ENCODE results near the gene DNAJB7.
A peak's percentile ranks its signal among the peaks of the same experiment; 100 is the strongest.

GRCh38 chr22:40818747-40819598 is 42.9 kb downstream of the DNAJB7 start, which contains the start of gene SLC25A17:
- TF ChIP-seq CTCF (conservative IDR thresholded peaks at IDR 0.05 in 1 of 2, IDR thresholded peaks at IDR 0.05 in 1 of 2; ENCODE audit: extremely low read depth in 1 of 2, insufficient read depth in 1 of 2, low read depth in 1 of 2, low read length in 2 of 2): peak in 1 of 2 donors; percentile 47
- TF ChIP-seq EZH2 (IDR thresholded peaks at IDR 0.05; ENCODE audit: borderline replicate concordance, low read length): no peak

All from mammary epithelial cell (primary cell).